A549 treated with CORT108297 at 1 μM for 4 hours (cell line): ENCODE measurements around the gene RPP30. TPM values are rescaled to one million over a fixed set of nuclear protein-coding genes. Genes with fewer than 3 reads are reported as not detected.

Experiments
- total RNA-seq: library from RNA; stranded (reverse); fragments of 200-300 nt; extraction: Qiagen RNA extraction; gene quantifications from 5 replicates; pipeline ENCODE4 v1.2.3, GENCODE V29; 2022

Gene RPP30
- total RNA-seq: 44.6 to 55.5 TPM (median 54.1 TPM) in 5 replicates

DNA sequence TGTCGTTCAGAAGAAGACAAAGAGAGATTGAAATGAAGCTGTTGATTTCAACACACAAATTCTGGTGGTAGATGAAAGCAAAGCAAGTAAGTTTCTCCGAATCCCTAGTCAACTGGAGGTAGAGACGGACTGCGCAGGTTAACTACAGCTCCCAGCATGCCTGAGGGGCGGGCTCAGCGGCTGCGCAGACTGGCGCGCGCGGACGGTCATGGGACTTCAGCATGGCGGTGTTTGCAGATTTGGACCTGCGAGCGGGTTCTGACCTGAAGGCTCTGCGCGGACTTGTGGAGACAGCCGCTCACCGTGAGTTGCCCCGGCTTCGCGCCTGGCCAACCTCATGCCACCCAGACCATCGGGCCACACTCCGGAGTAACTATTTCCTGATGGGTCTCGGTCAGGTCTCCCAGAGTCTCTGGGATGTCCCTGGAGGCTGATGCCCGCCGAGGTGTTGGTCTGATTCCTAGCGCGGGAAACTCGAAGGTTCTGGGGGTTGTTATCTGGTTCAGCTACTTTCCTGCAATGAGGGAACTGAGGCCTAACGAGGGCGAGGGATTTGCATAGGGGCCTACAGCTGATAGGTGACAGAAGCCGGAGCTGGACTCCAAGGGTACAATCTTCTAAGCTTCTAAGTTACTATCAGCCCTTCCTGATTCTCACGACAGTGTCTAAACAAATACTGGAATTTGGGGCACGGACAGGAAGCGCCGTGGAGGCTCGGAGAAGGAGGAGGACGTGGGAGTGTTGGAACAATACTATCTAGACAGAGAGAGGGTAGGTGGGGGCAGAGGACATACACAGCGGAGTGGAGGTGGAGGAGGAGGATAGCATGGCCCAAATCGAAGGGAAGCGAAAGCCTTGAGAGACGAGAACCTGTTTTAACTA lies at the start of gene RPP30:
RPP30 (plus strand) TSS at position 209 of the 882 bp plus-strand sequence; CDS start at position 222, 13 bp downstream.

DNA sequence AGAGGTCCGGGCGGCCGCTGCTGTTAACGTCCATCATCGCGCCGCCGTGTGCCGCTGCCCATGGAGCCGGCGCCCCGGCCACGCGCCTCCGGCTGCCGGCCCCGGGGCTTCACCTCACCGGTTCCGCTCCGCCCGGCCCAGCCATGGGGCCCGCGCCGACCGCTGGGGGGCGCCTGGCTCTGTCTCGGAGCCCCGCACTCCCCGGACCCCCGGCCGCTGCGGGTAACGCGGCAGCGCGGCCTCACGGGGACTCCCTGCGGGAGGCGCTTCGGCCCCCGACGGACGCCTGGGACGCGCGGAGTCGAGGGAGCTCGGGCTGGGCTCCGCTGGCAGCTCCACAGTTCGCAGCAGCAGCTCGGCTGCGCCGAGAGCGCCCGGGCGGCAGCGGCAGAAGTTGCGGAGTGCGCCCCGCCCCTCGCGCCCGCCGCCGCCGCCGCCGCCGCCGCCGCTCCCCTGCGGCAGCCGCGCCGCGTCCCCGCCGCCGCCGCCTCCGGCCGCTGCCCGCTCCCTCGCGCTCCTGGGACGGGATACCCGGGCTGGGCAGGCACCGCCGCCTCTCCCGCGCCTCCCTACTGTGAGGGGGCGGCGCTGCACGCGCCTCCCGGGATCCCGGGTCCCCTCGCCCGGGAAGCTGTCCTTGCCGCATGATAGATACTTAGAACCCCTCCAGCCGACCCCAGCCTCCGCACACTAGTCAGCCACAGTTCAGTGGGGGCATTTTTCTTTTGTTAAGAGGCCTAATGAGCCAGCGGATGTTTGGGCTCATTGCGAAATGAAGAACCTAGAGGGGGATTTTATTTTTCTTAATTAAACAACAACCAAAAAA lies 13.9 kb upstream of the RPP30 start, which contains the start of gene HTR7:
HTR7 (minus strand) TSS at position 405 of the 826 bp plus-strand sequence; CDS start at position 37, 368 bp downstream.

DNA sequence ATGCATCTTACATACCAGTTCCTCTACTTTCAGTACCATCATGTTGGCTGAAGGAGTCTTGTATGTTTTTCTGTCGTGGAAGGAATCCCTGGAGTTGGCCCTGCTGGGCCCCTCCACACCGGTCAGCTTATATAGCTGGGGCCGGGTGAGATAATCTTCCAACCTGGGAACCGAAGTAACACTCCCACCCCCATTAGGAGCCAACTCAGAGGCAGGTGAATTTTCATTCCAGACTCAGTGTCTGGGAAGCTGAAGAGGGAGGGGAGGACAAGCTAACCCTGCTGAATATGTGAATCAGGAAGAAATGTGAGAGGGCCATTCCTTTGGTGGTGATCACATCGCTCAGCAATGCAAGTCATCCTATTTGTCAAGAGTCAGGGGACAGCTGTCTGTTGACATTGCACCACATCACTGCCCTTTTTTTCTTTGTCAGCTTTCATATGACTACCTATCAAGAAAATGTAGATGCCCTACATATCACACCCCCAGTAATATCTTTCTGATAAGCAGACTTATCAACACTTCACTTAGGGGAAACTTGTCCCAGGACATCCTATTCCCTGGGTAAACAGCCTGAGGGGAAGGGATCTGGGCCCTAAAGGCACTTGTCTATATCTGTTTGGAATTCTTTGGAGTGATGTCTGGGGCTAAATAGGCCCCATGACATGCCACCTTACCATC lies 49.4 kb downstream of the RPP30 start, which contains the start of gene ANKRD1:
ANKRD1 (minus strand) TSS at position 102 of the 681 bp plus-strand sequence; CDS start at position 42, 60 bp downstream.

Other genes with a start within 250 kb of the RPP30 start
- gene HTR7, start 13.9 kb upstream of the RPP30 start, total RNA-seq: 0.06 to 0.10 TPM (median 0.09 TPM) in 5 replicates
- 6.5 to 14.5 TPM (median 9.4 TPM) in 5 replicates for gene ANKRD1, start 49.1 kb downstream of the RPP30 start, total RNA-seq